ENCODE data around the gene XRCC1.
"Not testable (repeated sequence)": the region's sequence is repeated elsewhere in the genome, so short reads cannot be mapped to it uniquely, and the experiment has no call there.

XRCC1 gene

DNA sequence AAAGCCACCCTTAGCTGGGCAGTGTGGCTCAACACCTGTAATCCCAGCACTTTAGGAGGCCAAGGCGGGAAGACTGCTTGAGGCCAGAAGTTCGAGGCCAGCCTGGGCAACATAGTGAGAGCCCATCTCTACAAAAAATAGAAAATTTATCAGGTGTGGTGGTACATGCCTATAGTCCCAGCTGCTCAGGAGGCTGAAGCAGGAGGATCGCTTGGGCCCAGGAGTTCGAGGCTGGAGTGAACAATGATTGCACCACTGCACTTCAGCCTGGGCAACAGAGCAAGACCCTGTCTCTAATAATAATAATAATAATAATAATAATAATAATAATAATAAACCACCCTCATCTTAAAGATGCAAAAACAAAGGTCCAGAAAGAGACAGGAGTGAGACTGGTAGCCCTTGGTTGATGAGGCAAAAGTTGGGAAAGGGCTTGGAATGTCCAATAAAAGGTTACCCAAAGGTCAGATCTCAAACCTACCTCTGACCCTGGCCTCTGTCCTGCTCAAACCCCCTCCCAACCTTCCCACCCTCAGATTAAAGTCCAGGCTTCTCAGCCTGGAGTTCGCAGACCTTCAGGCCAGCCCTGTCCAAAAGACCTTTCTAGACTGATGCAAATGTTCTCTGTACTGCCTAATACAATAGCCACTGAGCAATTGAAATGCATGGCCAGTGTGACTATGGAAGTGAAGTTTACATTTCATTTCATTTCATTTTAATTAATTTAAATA lies 33.2 kb downstream of the XRCC1 start:
- no peak for DNase-seq

DNA sequence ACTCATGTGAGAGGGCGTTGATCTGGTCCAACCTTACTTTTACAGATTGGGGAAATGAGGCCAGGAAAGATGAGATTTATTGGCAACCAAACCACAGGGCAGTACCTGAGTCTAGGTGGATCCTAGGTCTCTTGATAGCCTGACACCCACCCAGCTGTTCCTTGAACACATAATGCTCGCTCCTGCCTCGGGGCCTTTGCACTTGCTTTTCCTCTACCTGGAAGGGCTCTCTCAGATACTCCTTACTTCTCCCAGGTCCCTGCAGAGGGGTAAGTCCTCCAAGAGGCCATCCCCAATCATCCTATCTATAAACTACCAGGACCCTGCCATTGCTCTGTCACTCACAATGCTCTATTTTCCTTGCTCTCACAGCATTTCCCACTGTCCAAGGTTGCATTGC lies 34.9 kb downstream of the XRCC1 start:
- DNase-seq, result no peak

DNA sequence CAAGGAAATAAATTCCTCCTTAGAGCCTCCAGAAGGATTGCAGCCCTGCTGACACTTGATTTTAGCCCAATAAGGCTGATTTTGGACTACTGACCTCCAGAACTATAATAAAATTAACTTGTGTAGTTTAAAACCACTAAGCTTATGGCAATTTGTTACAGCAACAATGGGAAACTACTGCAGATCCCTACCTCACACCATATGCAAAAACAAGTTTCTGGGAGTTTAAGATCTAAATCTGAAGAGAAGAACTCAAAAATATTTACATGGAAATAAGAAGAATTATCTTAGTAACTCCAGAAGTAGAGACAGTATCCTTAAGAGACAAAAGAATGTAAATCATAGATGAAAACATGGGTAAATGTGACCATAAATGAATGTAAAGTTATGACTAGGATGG lies 36.4 kb downstream of the XRCC1 start:
- no peak for DNase-seq

DNA sequence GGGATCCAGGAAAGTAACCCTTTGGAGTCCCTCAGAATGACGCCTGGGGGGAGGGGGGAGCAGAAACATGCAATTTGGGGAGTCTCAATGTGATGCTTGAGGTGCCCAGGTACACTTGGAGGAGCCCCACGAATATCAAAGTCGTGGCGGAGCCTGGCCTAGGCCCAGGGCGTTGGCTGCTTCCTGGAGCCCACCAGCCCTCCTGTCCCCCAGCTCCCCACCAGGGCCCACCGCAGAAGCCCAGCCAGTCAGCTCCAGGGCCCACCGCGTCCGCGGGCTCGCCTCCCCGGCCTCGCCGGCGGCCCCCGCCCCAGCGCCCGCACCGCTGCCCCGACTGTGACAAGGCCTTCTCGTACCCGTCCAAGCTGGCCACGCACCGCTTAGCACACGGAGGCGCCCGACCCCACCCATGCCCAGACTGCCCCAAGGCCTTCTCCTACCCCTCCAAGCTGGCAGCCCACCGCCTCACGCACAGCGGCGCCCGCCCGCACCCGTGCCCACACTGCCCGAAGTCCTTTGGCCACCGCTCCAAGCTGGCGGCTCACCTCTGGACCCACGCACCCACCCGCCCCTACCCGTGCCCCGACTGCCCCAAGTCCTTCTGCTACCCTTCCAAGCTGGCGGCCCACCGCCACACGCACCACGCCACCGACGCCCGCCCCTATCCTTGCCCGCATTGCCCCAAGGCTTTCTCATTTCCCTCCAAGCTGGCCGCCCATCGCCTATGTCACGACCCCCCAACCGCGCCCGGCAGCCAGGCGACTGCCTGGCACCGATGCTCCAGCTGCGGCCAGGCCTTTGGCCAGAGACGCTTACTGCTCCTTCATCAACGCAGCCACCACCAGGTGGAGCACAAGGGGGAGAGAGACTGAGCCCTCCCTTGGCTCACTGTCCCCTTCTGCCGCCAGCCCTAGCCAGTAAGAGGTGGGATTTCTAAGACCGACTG lies 40.2 kb downstream of the XRCC1 start:
- DNase-seq, result no peak

DNA sequence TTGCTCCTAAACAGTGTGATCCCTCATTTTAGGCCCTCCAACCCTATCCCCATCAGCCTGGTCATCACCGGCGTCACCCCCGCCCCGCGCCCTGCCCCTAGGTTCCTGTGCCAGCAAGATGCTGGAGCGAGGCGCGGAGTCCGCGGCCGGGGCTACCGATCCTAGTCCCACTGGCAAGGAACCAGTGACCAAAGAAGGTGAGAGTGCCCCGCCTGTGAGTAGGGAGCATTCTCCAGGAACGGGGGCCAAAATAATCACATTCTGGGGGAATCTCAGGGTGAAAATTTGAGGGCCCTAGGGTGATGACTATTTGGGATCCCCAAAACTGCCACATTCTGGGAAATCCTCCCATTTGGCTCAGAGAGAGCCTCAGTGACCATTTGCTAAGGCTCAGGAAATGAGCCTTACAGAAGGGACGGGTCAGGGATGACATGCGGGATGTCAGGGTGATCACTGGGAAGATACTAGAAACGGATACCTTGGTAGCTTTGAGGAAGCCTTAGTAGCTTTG lies 41.0 kb downstream of the XRCC1 start:
- DNase-seq, result no peak

DNA sequence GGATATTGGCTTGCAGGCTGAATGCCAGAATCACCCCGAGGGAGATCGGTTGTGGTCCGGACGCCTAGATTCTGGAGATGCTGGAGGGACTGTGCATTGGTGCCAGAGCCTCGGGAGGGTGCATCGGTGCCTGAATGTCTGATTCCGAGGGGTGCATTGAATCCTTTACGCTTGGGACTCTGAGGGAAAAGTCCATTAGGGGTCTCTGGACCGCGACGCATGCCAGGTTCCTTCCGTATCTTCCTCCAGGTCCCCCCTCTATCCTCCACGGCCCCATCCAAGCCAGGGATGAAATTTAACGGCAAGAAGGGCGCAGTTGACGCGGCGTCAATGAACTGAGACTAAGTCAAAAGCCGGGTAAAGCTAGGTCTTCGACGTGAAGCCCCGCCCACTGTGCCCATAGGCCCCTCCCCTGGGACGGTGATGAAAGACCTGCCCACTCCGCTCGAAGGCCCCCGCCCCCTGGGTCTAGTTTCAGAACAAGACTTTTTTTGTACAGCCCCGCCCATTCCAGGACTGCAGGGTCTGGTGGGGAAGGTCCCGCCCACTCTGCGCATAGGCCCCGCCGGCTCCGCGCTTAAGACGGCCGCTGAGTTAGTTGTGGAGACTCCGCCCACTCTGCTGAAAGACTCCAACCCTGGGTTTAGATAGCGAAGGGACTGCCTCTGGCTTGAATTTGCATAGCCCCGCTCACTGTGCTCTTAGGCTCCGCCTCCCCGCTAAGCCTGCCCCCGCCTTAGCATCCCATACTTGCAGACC lies 41.6 kb downstream of the XRCC1 start:
- peak; percentile 87 for DNase-seq

DNA sequence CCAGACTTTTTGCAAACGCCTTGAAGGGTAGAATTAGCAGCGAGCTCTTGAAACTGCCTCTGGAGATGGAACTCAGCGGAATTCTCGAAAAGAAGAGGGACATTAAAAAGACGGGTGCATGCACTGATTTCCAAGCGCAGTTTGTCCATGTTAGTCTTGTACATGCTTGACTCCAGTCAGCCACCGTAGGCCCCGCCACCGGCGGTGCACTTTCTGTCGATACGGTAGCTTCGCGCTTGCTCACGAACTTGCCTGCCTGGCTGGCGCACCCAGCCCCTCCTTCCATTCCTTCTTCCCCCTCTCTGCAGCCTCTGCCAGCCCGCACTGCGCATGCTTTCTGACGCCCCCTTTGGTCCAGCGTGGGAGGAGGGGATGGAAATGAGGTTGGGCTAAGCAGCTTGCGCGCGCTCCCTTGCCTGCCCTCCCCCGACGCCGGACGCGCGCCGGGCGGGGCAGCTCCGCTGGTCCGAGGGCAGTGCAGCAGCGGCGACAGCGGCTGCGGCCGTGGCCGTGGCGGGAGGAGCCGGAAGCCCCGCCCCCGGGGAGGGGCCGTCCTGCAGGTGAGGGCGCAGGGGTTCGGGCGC lies 42.3 kb downstream of the XRCC1 start, which contains the start of gene ZNF575:
Gene ZNF575 (plus strand): TSS at position 227 of the 584 bp plus-strand sequence. CDS start 1,235 bp downstream, outside the sequence.
- peak; percentile 83 for DNase-seq

DNA sequence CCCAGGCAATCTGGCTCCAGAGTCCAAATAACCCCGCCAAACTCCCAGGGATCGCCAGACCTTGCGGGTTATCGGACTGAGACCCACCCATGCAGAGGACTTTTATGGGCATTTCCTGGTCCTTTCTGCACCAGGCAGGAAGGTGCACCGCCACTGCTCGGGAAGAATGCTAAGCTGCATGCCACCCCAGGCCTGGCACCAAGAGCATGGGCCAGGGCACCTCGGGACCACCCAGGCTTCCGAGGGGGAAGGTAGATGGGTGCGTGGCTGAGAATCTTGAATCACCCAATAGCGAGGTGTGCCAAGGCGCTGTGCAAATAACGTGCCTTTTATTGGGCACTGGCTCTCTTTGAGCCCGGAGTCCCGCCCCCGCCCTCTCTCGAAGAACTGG lies 42.8 kb downstream of the XRCC1 start:
- no peak for DNase-seq

DNA sequence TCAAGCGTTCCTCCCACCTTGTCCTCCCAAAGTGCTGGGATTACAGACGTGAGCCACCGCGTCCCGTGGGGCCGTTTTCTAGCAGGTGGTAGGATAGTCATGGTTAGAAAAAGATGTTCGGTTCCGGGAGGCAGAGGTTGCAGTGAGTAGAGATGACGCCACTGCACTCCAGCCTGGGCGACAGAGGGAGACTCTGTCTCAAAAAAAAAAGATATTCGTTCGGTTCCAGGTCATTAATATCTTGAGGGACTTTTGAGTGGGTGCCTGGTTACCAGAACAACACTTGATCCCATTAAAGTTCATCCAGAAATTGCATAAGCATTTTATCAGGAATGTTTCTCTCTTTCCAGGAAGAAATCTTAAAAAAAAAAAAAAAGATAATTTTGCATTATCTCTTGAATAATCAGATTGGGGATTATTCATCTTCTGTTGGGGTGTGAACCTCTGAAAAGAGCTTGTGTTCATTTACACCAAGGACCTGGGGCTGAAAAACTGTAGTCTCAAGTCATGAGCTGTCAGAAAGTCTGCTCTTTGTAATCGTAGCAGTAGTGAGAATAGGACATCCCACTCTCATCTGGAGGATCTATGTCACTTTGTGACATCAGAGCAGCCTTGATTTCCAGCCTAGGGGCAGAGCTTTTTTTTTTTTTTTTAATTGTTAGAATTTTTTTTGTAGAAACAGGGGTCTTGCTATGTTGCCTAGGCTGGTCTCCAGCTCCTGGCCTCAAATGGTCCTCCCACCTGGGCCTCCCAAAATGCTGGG lies 47.3 kb downstream of the XRCC1 start:
- no peak for DNase-seq

DNA sequence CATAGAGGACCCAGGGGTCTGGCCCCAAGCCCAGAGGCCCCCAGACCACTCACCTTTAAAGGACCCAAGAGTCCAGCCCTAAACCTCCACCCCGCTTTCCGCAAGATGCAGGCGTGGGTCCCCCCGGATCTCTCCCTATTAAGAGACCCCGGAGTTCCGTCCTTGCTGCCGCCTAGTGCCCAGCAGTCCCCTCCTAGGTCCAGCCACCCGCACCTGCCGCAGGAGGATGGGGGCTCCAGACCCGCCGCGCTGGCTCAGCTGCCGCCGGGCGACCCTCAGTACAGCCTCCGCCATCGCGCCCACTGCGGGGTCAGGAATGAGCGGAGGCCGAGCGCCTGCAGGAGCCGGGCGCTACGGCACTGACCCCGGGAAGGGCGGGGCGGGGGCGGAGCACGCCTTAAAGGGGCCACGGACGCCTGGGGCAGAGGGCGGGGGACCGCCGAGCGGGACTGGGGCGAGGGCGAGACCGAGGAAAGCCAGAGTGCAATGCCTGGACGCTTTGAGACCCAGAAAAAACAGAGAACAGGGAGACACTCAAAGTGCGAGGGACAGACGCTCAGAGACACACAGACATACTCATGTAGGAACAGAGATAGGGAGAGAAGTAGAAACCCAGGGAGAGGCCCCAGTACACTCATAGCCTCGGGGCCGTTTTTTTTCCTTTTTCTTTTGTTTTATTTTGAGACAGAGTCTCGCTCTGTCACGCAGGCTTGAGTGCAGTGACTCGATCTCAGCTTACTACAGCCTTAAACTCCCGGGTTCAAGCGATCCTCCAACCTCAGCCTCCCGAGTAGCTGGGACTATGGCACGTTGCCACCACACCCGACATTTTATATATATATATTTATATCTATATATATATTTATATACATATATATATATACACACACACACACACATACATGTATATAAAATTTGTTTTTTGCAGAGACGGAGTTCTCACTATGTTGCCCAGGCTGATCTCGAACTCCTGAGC lies 48.2 kb downstream of the XRCC1 start, which contains the start of gene ETHE1:
Gene ETHE1 (minus strand): TSS at position 318 of the 976 bp plus-strand sequence. CDS start 24 bp downstream, at position 294.
- peak; percentile 53 for DNase-seq

DNA sequence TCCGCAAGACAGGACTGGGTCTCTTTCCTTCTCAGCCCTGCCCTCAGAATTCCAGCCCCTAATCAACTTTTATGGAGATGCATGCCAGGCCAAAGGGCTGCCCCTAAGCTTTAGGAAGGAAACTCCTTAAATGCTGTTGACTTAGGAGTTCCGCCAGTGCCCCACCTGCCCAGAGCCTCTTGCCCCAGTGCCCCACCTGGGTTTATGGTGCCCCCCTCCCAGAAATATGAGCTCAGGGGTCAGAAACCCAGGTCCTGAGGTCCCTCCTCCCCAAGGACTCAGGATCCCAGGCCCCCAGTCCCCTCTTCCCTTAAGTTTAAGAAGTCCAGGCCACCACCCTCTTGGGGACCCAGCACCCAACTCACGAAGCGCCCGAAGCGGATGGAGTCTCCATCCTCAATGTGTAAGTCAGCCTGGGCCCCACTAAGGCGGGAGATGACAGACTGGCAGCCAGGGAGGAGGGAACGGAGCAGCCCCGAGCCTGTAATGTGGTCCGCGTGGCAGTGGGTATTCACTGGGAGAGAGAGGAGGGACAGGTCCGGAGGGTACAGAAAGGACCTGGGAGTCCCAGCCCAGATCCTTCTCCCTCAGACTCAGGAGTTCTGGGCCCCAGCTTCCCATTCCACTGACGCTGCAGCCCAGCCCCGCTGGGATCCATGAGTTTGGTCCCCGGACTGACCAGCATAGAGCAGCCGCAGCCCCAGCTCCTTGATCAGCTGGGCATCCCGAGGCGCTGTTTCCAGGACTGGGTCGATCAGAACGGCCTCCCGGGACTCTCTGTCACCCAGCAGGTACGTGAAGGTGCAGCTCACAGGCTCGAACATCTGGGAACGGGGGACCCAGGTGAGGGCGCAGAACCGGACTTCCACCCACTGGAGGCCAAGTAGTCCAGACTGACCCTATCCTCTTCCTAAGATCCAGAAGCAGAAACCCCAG lies 49.2 kb downstream of the XRCC1 start:
- no peak for DNase-seq

DNA sequence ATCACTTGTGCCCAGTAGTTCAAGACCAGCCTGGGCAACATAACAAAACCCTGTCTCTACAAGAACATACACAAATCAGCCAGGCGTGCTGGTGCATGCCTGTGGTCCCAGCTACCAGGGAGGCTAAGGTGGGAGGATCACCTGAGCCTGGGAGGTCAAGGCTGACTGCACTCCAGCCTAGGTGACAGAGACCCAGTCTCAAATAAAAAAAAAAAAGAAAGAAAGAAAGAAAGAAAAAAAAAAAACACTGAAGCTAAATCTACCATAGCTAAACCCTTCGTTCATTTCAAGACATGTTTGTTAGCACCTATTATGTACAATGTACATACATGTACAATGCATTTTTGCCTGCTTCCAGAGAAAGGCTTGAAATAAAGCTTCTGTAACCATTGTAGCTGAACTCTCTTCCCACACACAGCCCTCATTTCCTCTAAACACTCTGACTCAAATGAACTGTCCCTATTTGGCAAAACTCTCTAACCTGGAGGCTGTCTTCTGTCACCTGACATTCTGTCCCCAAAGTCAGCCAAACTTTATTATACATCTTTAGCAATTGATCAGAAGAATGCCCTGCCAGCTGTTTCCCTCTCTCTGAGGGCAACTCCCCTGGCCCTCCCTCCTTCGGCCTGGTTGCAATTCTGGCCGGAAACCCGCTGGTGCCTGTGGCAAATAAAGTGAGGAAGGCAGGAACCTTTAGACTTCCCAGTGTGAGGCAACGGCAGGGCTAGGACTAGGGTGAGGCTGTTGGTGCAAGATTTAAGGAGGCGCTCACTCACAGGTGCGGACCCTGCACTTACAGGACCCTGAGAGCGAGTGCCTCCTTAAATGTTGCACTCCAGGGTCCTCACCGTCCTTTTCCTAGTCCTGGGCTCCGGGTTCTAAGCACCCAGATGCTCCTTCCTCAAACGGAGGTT lies 50.1 kb downstream of the XRCC1 start:
- peak; percentile 37 for DNase-seq

DNA sequence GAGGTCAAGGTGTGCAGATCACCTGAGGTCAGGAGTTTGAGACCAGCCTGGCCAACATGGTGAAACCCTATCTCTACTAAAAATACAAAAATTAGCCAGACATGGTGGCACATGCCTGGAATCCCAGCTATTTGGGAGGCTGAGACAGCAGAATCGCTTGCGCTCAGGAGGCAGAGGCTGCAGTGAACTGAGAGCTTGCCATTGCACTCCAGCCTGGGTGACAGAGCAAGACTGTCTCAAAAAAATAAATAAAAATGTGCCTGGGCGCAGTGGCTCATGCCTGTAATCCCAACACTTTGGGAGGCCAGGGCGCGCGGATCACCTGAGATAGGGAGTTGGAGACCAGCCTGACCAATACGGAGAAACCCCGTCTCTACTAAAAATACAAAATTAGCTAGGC lies 51.6 kb downstream of the XRCC1 start:
- DNase-seq, result not testable (repeated sequence)

DNA sequence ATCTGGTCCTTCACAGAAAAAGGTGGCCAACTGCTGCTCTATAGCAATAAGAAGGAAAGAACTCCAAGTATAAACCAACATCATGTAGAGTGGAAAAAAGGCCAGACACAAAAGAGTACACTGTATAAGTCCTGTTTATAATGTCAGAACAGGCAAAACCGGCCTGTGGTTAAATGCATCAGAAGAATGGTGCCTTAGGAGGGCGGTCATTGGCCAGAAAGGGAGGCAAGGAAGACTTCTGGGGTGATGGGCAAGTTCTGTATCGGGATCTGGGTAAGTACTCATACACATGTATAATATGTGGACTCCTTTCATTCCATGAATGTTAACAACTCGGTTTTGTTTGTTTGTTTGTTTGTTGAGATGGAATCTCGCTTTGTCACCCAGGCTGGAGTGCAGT lies 52.4 kb downstream of the XRCC1 start:
- no peak for DNase-seq

DNA sequence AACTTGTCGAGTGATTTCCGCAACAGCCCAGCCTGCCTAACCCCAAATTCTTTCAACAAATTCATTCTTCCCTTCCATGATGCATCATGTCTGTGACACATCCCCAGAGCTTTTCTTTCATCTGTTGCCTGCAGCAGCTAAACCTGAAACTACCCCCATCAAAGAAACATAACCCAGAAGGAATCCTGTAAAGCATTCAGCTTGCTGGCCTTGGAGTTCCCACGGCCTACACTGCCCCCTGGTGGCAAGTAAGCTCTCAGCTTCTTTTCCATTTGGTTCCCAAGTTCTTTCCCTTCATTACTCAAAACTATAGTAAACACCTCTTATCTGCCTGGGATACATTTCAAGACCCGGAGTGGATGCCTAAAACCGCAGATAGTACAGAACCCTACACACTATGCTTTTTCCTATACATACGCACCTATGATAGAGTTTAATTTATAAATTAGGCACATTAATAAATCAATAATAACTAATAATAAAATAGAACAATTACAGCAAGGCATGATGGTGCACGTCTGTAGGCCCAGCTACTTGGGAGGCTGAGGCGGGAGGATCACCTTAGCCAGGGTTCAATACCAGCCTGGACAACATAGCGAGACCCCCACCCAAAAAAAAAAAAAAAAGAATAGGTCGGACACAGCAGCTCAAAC lies 55.8 kb downstream of the XRCC1 start:
- DNase-seq, result peak; percentile 75

DNA sequence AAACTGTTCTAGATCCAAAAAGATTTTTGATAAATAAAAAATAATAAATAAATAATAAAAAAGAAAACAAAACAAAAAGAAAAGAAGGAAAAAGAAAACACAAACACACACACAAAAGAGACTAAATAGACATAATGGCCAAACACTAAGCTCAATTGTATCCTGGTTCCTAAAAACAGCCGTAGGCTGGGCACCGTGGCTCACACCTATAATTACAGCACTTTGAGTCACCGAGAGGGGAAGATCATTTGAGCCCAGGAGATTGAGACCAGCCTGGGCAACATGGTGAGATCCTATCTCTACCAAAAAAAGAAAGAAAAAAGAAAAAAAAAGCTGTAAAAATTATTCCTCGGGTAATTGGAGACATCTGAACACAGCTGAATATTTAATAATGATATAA lies 57.3 kb downstream of the XRCC1 start:
- no peak for DNase-seq

DNA sequence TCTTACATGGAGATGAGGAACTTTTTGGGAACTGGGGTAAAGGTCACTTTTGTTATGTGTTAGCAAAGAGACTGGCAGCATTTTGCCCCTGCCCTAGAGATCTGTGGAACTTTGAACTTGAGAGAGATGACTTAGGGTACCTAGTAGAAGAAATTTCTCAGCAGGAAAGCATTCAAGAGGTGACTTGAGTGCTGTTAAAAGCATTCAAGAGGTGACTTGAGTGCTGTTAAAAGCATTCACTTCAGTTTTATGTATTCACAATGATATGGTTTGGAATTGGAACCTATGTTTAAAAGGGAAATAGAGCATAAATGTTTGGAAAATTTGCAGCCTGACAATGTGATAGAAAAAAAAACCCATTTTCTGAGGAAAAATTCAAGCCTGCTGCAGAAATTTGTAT lies 62.9 kb downstream of the XRCC1 start:
- not testable (repeated sequence) for DNase-seq

Measured in central memory CD4-positive, alpha-beta T cell (primary cell).